ENCODE measurements around the gene NKPD1. TPM values are rescaled to one million over a fixed set of nuclear protein-coding genes. Genes with fewer than 3 reads are reported as not detected.

NKPD1 gene
- total and polyA plus RNA-seq, 2 experiments from 2014 or later, result 0.11 TPM; not detected in 1

DNA sequence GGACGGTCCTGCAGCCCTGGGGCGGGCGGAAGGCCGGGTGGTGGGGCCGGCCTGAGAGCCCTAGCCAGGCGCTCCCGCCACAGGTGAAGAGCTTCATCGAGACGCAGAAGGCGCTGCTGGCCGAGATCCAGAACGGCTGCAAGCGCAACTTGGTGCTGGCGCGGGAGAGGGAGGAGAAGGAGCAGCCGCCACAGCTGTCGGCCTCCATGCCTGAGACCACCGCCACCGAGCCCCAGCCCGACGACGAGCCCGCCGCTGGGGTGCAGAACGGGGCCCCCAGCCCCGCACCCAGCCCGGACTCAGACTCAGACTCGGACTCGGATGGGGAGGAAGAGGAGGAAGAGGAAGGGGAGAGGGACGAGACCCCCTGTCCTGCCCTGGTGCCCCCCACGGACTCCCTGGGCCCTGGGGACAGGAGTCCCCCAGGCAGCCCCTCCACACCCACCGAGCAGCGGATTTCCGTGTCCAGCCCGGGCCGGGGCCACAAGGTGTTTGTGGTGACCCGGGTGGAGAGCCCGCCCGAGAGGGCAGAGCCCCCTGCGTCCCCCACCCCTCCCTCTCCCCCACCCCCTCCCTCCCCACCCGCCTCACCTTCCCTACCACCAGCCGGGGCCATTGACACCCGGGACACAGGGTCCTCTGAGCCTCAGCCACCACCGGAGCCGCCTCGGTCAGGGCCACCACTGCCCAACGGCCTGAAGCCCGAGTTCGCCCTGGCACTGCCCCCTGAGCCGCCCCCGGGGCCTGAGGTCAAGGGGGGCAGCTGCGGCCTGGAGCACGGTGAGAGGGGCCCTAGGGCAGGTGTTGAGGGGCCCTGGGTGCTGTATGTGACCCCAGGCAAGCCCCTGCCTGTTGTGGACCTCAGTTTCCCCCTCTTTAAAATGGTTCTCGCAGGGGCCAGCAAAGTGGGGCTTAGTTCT, 15.3 kb downstream of the NKPD1 start:
- H4K20me1 ChIP-seq (ENCODE audit: insufficient read depth), result no peaks in the 10 kb centered on the region
- no peaks in the 10 kb centered on the region for H3K79me2 ChIP-seq (ENCODE audit: insufficient read depth)
- no peaks in the 10 kb centered on the region for H3K27me3 ChIP-seq (replicated peaks; ENCODE audit: insufficient read depth)
- no peak overlapping the region for H2AFZ ChIP-seq
- H3K9me2 ChIP-seq (ENCODE audit: insufficient read depth), result no peaks in the 10 kb centered on the region
- no peak overlapping the region for H3K4me2 ChIP-seq (ENCODE audit: unreplicated experiment)
- H3K9me3 ChIP-seq (ENCODE audit: low read depth), result no peaks in the 10 kb centered on the region
- 91 to 97% methylated on average over 26 to 54 of the region's 54 CpGs for WGBS, 2 experiments (ENCODE audit: low coverage in 1 of 2, low lambda C conversion rate in 2 of 2, missing lambda C conversion rate in 2 of 2)
- no peaks in the 10 kb centered on the region for H3K36me3 ChIP-seq (ENCODE audit: low read depth)
- no peak for TF ChIP-seq EZH2phosphoT487 (IDR thresholded peaks at IDR 0.05; ENCODE audit: insufficient read depth, low read depth)
- TF ChIP-seq EZH2 (IDR thresholded peaks at IDR 0.05; ENCODE audit: insufficient read depth, poor library complexity, severe bottlenecking), result no peak
- H3F3A ChIP-seq (ENCODE audit: insufficient read depth), result no peaks in the 10 kb centered on the region
- in situ Hi-C loops (cut with MboI), result no loop called here
- H3K4me1 ChIP-seq (ENCODE audit: insufficient read depth), result no peaks in the 10 kb centered on the region
- no peak overlapping the region for H3K9ac ChIP-seq
- no peak for DNase-seq
- no peak overlapping the region for H3K27ac ChIP-seq
- no peak overlapping the region for H3K4me3 ChIP-seq

DNA sequence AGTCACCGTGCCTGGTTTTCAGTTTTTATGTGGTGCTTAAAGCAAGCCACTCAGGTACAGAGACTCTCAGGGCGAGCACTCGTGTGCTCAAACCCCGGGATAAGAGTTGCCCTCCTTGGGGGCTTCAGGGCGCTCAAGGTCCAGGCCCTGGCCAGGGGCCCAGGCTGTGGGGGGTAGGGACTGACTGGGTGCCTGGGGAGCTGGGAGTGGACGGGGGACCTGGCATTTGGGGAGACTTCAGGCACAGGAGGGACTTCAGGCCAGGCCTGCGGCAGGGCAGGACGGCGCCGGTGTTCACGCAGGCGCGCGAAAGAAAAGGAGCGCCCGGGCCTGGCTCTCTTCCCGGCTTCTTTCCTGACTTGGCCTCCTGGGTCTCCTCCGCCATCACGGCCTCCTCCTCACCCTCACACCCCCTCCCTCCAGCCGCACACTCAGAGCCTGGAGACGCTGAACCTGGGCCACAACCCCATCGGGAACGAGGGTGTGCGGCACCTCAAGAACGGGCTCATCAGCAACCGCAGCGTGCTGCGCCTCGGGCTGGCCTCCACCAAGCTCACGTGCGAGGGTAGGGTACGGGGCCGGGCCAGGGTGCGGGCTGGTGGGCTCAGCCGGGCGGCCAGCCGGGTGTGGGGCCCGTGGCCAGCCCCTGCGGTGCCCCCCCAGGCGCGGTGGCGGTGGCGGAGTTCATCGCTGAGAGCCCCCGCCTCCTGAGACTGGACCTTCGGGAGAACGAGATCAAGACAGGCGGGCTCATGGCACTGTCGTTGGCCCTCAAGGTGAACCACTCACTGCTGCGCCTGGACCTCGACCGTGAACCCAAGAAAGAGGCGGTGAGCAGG, 16.1 kb downstream of the NKPD1 start:
- Histone ChIP-seq H3K27me3 (replicated peaks; ENCODE audit: insufficient read depth) (no peaks in the 10 kb centered on the region), H3K79me2 (ENCODE audit: insufficient read depth) (no peaks in the 10 kb centered on the region; the same call in 1 of the 2 replicates), H4K20me1 (ENCODE audit: insufficient read depth) (no peaks in the 10 kb centered on the region), H3K36me3 (ENCODE audit: low read depth) (no peaks in the 10 kb centered on the region), H3K9ac (no peak overlapping the region), H3K9me2 (ENCODE audit: insufficient read depth) (no peaks in the 10 kb centered on the region), H3K4me3 (no peak overlapping the region), H3K4me2 (ENCODE audit: unreplicated experiment) (no peak overlapping the region), H3K9me3 (ENCODE audit: low read depth) (no peaks in the 10 kb centered on the region), H2AFZ (no peak overlapping the region), H3K27ac (no peak overlapping the region), H3K4me1 (ENCODE audit: insufficient read depth) (no peaks in the 10 kb centered on the region), H3F3A (ENCODE audit: insufficient read depth) (no peaks in the 10 kb centered on the region)
- no peak for DNase-seq
- 96 to 98% methylated on average over 25 to 51 of the region's 53 CpGs for WGBS, 2 experiments (ENCODE audit: low coverage in 1 of 2, low lambda C conversion rate in 2 of 2, missing lambda C conversion rate in 2 of 2)
- in situ Hi-C loops (cut with MboI), result no loop called here
- no peak for TF ChIP-seq EZH2 (IDR thresholded peaks at IDR 0.05; ENCODE audit: insufficient read depth, poor library complexity, severe bottlenecking)
- TF ChIP-seq EZH2phosphoT487 (IDR thresholded peaks at IDR 0.05; ENCODE audit: insufficient read depth, low read depth), result no peak

DNA sequence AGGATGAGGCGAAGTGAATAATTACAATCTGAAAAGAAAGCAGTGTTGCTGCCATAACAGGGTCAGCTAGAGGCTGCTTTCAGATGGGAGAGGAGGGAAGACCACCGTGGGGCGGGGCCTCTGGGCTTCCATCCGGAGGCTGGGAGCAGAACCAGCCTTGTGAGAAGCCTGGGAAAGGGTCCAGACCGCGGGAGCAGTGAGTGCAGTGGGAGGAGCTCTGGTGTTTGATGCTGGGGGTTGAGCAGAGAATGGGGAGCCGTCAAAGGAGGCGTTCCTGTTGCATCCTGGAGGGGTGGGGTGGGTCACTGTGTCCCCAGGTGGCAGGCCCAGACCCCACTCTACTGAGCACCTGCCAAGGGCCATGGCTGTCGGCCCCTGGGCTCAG, 18.1 kb downstream of the NKPD1 start:
- H3K79me2 ChIP-seq (ENCODE audit: insufficient read depth), result no peaks in the 10 kb centered on the region; the same call in 1 of the 2 replicates
- no peak overlapping the region for H3K27ac ChIP-seq
- H3K9me2 ChIP-seq (ENCODE audit: insufficient read depth), result no peaks in the 10 kb centered on the region
- H4K20me1 ChIP-seq (ENCODE audit: insufficient read depth), result no peaks in the 10 kb centered on the region
- no peak for DNase-seq
- no peak overlapping the region for H3K4me3 ChIP-seq
- H3K9ac ChIP-seq, result no peak overlapping the region
- H3K27me3 ChIP-seq (replicated peaks; ENCODE audit: insufficient read depth), result no peaks in the 10 kb centered on the region
- WGBS, 2 experiments (ENCODE audit: low coverage in 1 of 2, low lambda C conversion rate in 2 of 2, missing lambda C conversion rate in 2 of 2), result 72% methylated on average over 6 to 9 of the region's 9 CpGs
- no peaks in the 10 kb centered on the region for H3K9me3 ChIP-seq (ENCODE audit: low read depth)
- H3K4me1 ChIP-seq (ENCODE audit: insufficient read depth), result no peaks in the 10 kb centered on the region
- no peak overlapping the region for H3K4me2 ChIP-seq (ENCODE audit: unreplicated experiment)
- no peaks in the 10 kb centered on the region for H3K36me3 ChIP-seq (ENCODE audit: low read depth)
- H3F3A ChIP-seq (ENCODE audit: insufficient read depth), result no peaks in the 10 kb centered on the region
- in situ Hi-C loops (cut with MboI), result no loop called here
- H2AFZ ChIP-seq, result no peak overlapping the region
- TF ChIP-seq EZH2phosphoT487 (IDR thresholded peaks at IDR 0.05; ENCODE audit: insufficient read depth, low read depth) (no peak), EZH2 (IDR thresholded peaks at IDR 0.05; ENCODE audit: insufficient read depth, poor library complexity, severe bottlenecking) (no peak)

DNA sequence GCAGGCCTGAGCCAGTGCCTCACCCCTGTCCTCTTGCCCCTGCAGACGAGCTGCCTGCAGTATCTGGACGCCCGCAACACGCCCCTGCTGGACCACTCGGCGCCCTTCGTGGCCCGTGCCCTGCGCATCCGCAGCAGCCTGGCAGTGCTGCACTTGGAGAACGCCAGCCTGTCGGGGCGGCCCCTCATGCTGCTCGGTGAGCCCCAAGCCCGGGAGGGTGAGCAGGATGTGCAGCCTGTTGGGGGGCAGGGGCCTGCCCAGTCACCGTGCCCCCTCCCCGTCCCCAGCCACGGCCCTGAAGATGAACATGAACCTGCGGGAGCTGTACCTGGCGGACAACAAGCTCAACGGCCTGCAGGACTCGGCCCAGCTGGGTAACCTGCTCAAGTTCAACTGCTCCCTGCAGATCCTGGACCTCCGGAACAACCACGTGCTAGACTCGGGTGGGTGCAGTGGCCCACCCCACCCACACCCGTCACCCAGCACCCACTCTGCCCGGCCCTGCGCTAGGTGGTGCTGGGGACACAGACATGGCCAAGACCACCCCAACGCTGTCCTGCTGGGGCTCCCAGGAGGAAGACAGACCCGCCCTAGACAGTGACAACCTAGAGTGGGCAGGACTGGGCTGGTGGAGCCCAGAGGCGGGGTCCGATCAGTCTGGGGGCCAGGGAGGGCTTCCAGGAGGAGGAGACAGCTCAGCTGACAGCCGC, 18.6 kb downstream of the NKPD1 start:
- H3K9ac ChIP-seq, result no peak overlapping the region
- H3K79me2 ChIP-seq (ENCODE audit: insufficient read depth), result no peaks in the 10 kb centered on the region; the same call in 1 of the 2 replicates
- no peaks in the 10 kb centered on the region for H3K36me3 ChIP-seq (ENCODE audit: low read depth)
- 90 to 93% methylated on average over 26 to 33 of the region's 33 CpGs for WGBS, 2 experiments (ENCODE audit: low coverage in 1 of 2, low lambda C conversion rate in 2 of 2, missing lambda C conversion rate in 2 of 2)
- no peaks in the 10 kb centered on the region for H3K9me2 ChIP-seq (ENCODE audit: insufficient read depth)
- no peak overlapping the region for H2AFZ ChIP-seq
- H3K9me3 ChIP-seq (ENCODE audit: low read depth), result no peaks in the 10 kb centered on the region
- no peak for DNase-seq
- in situ Hi-C loops (cut with MboI), result no loop called here
- H4K20me1 ChIP-seq (ENCODE audit: insufficient read depth), result no peaks in the 10 kb centered on the region
- no peak overlapping the region for H3K4me2 ChIP-seq (ENCODE audit: unreplicated experiment)
- H3F3A ChIP-seq (ENCODE audit: insufficient read depth), result no peaks in the 10 kb centered on the region
- no peaks in the 10 kb centered on the region for H3K27me3 ChIP-seq (replicated peaks; ENCODE audit: insufficient read depth)
- H3K4me1 ChIP-seq (ENCODE audit: insufficient read depth), result no peaks in the 10 kb centered on the region
- H3K4me3 ChIP-seq, result no peak overlapping the region
- no peak overlapping the region for H3K27ac ChIP-seq
- no peak for TF ChIP-seq EZH2phosphoT487 (IDR thresholded peaks at IDR 0.05; ENCODE audit: insufficient read depth, low read depth)
- no peak for TF ChIP-seq EZH2 (IDR thresholded peaks at IDR 0.05; ENCODE audit: insufficient read depth, poor library complexity, severe bottlenecking)

All from GM23248 (cell line).